OCI-LY7 (cell line): ENCODE results near the gene TAS2R40. TPM values are rescaled to one million over a fixed set of nuclear protein-coding genes. Genes with fewer than 3 reads are reported as not detected.

Source experiments
- small RNA-seq: library from RNA; depleted of rRNA; stranded (forward); fragments of <200 nt; gene quantifications from one replicate; pipeline ENCODE3, GENCODE V24; 2014
- total RNA-seq, 2 experiments: library from RNA; depleted of rRNA in 1 of 2; stranded (reverse); fragments of >200 nt in 1 of 2; shearing (Covaris generic) in 1 of 2; gene quantifications; 2 replicates each; pipeline ENCODE4 v1.2.3, GENCODE V29; 2014 to 2022

The TAS2R40 gene
- total RNA-seq, 2 experiments from 2014 or later, result not detected

Small RNA genes lying within 50 kb of the gene (small RNA-seq; reads per million reads assigned to genes)
- gene AC073342.3, result not detected

Other genes with a start within 250 kb of the TAS2R40 start
- gene OR9A2, start 194.9 kb upstream of the TAS2R40 start, total RNA-seq (2014; rRNA removed; shearing (Covaris generic)), result 0.66 TPM in 1 of 2 replicates, not detected in the other
- gene OR9A2, start 194.9 kb upstream of the TAS2R40 start, total RNA-seq (2022), result 0.37 and 0.53 TPM in 2 replicates
- gene OR6V1, start 169.7 kb upstream of the TAS2R40 start, total RNA-seq (2014; rRNA removed; shearing (Covaris generic)), result not detected in 2 replicates
- not detected in 2 replicates for gene OR6V1, start 169.7 kb upstream of the TAS2R40 start, total RNA-seq (2022)
- gene PIP, start 90.0 kb upstream of the TAS2R40 start, total RNA-seq (2014; rRNA removed; shearing (Covaris generic)), result not detected in 2 replicates
- not detected in 2 replicates for gene PIP, start 90.0 kb upstream of the TAS2R40 start, total RNA-seq (2022)
- gene TAS2R39, start 38.6 kb upstream of the TAS2R40 start, total RNA-seq (2014; rRNA removed; shearing (Covaris generic)), result not detected in 2 replicates
- gene TAS2R39, start 38.6 kb upstream of the TAS2R40 start, total RNA-seq (2022), result not detected in 2 replicates
- gene GSTK1, start 41.4 kb downstream of the TAS2R40 start, total RNA-seq (2014; rRNA removed; shearing (Covaris generic)), result 37.8 and 39.4 TPM in 2 replicates
- 41.6 and 44.5 TPM in 2 replicates for gene GSTK1, start 41.4 kb downstream of the TAS2R40 start, total RNA-seq (2022)
- not detected in 2 replicates for gene TMEM139, start 62.9 kb downstream of the TAS2R40 start, total RNA-seq (2014; rRNA removed; shearing (Covaris generic))
- gene TMEM139, start 62.9 kb downstream of the TAS2R40 start, total RNA-seq (2022), result 0.46 and 0.48 TPM in 2 replicates
- 27.2 and 33.9 TPM in 2 replicates for gene CASP2, start 66.3 kb downstream of the TAS2R40 start, total RNA-seq (2014; rRNA removed; shearing (Covaris generic))
- gene CASP2, start 66.3 kb downstream of the TAS2R40 start, total RNA-seq (2022), result 60.5 and 61.6 TPM in 2 replicates
- gene CLCN1, start 94.1 kb downstream of the TAS2R40 start, total RNA-seq (2014; rRNA removed; shearing (Covaris generic)), result not detected in 2 replicates
- gene CLCN1, start 94.1 kb downstream of the TAS2R40 start, total RNA-seq (2022), result not detected in 2 replicates
- not detected in 2 replicates for gene FAM131B, start 140.7 kb downstream of the TAS2R40 start, total RNA-seq (2014; rRNA removed; shearing (Covaris generic))
- gene FAM131B, start 140.7 kb downstream of the TAS2R40 start, total RNA-seq (2022), result not detected in 2 replicates
- gene ZYX, start 159.3 kb downstream of the TAS2R40 start, total RNA-seq (2014; rRNA removed; shearing (Covaris generic)), result 0.31 and 0.44 TPM in 2 replicates
- gene ZYX, start 159.3 kb downstream of the TAS2R40 start, total RNA-seq (2022), result 2.8 and 4.2 TPM in 2 replicates
- not detected in 2 replicates for gene EPHA1, start 186.8 kb downstream of the TAS2R40 start, total RNA-seq (2014; rRNA removed; shearing (Covaris generic))
- not detected in 2 replicates for gene EPHA1, start 186.8 kb downstream of the TAS2R40 start, total RNA-seq (2022)
- gene TAS2R60, start 221.4 kb downstream of the TAS2R40 start, total RNA-seq (2014; rRNA removed; shearing (Covaris generic)), result not detected in 2 replicates
- gene TAS2R60, start 221.4 kb downstream of the TAS2R40 start, total RNA-seq (2022), result not detected in 2 replicates